CD4-positive, alpha-beta memory T cell (primary cell): Measurements from ENCODE around the gene VN1R2. TPM values are rescaled to one million over a fixed set of nuclear protein-coding genes. Genes with fewer than 3 reads are reported as not detected.
"Not testable (repeated sequence)": the region's sequence is repeated elsewhere in the genome, so short reads cannot be mapped to it uniquely, and the experiment has no call there.

Experiments used
- CTCF ChIA-PET: fragments of 350-600 bp; sonication (Branson Sonifier 250); formaldehyde crosslinking; loops from one replicate; lab custom pipeline; 2021; ENCODE audit warnings: inconsistent platforms; ENCODE audit not compliant: partially characterized antibody; lab: Charles Lee
- POLR2A ChIA-PET: fragments of 350-600 bp; sonication (Branson Sonifier 250); formaldehyde crosslinking; loops from one replicate; lab custom pipeline; 2021; ENCODE audit not compliant: partially characterized antibody; lab: Charles Lee
- DNase-seq, 5 donors: peaks; one replicate each; pipeline versions ENCODE4 v3.0.0 to v3.0.0-alpha.2; 2020 to 2022; ENCODE audit warnings: mixed read lengths in 1 of 5
- H3K27ac ChIP-seq: one replicate; pipeline ENCODE4 v1.7.0; 2013; ENCODE audit warnings: low read depth, low read length
- H3K27me3 ChIP-seq: 2 replicates; pipeline ENCODE4 v1.7.0; 2013; ENCODE audit warnings: mild to moderate bottlenecking, low read length, moderate library complexity; ENCODE audit not compliant: insufficient read depth
- H3K36me3 ChIP-seq: 2 replicates; pipeline ENCODE4 v1.7.0; 2013; ENCODE audit warnings: mild to moderate bottlenecking, low read length, moderate library complexity; ENCODE audit not compliant: insufficient read depth
- H3K4me1 ChIP-seq: 2 replicates; pipeline ENCODE4 v1.7.0; 2013; ENCODE audit warnings: mild to moderate bottlenecking, low read length, moderate library complexity; ENCODE audit not compliant: insufficient read depth
- H3K4me3 ChIP-seq, 2 donors: one replicate each; pipeline ENCODE4 v1.7.0; 2013; ENCODE audit warnings: low read length in 2 of 2, mild to moderate bottlenecking in 1 of 2
- H3K9me3 ChIP-seq, 2 donors: one replicate each; pipeline ENCODE4 v1.7.0; 2013; ENCODE audit warnings: low read length in 2 of 2, control low read depth in 1 of 2; ENCODE audit not compliant: control insufficient read depth in 1 of 2
- H3K27ac Mint-ChIP-seq, 7 donors: one replicate each; pipeline ENCODE4 v1.8.0; 2020 to 2021; ENCODE audit warnings: mixed read lengths in 7 of 7, mild to moderate bottlenecking in 6 of 7, inconsistent platforms in 3 of 7, moderate library complexity in 3 of 7
- H3K27me3 Mint-ChIP-seq, 2 donors: one replicate each; pipeline ENCODE4 v1.8.0; 2020 to 2021; ENCODE audit warnings: mixed read lengths in 2 of 2
- H3K36me3 Mint-ChIP-seq, 2 donors: one replicate each; pipeline ENCODE4 v1.8.0; 2020 to 2021; ENCODE audit warnings: mixed read lengths in 2 of 2, inconsistent platforms in 1 of 2, mild to moderate bottlenecking in 1 of 2
- H3K4me1 Mint-ChIP-seq, 4 donors: one replicate each; pipeline ENCODE4 v1.8.0; 2020 to 2021; ENCODE audit warnings: mixed read lengths in 4 of 4, mild to moderate bottlenecking in 1 of 4
- H3K4me3 Mint-ChIP-seq, 8 donors: one replicate each; pipeline ENCODE4 v1.8.0; 2020 to 2021; ENCODE audit warnings: mixed read lengths in 8 of 8, mild to moderate bottlenecking in 7 of 8, moderate library complexity in 6 of 8, inconsistent platforms in 3 of 8
- H3K9me3 Mint-ChIP-seq, 8 donors: one replicate each; pipeline ENCODE4 v1.8.0; 2020 to 2021; ENCODE audit warnings: mixed read lengths in 8 of 8, mild to moderate bottlenecking in 5 of 8, inconsistent platforms in 3 of 8, moderate library complexity in 1 of 8
- intact Hi-C: fragments of 100-400 bp; cut with micrococcal nuclease; formaldehyde crosslinking; loops from one replicate; pipeline ENCODE4 v1.15.1; 2023
- polyA plus RNA-seq, 2 donors: library from polyadenylated mRNA; unstranded; fragments of 300-500 nt; fragmentation: Illumina TruSeq; gene quantifications; one replicate each; pipeline ENCODE4 v1.2.3, GENCODE V29; 2021
- total RNA-seq, 2 experiments: library from RNA; stranded (reverse); gene quantifications; one replicate each; pipeline ENCODE4 v1.2.3, GENCODE V29; 2021

Gene VN1R2
- not detected for total RNA-seq
- not detected for polyA plus RNA-seq

GRCh38 chr19:53257715-53258342 lies at the start of gene VN1R2:
Gene VN1R2 (plus strand): TSS chr19:53258292. CDS start chr19:53258376, 84 bp downstream.
- Mint-ChIP-seq H3K27ac (peak within 1 kb of the TSS in 1 of 7 donors; percentile 64), H3K4me1 (peaks cover 4 to 15% (median 10%) of the 10 kb centered on the region in 4 donors), H3K9me3 (peaks cover 8 to 80% (median 54%) of the 10 kb centered on the region in 8 donors), H3K36me3 (peaks cover 15 to 26% of the 10 kb centered on the region in 2 donors), H3K27me3 (peaks cover 7 to 12% of the 10 kb centered on the region in 2 donors)
- H3K4me3 ChIP-seq, DNase-seq, POLR2A ChIA-PET, H3K4me1 ChIP-seq, H3K9me3 ChIP-seq, H3K36me3 ChIP-seq, CTCF ChIA-PET, H3K27me3 ChIP-seq, H3K4me3 Mint-ChIP-seq, intact Hi-C loops, H3K27ac ChIP-seq: not testable (repeated sequence)

DNA sequence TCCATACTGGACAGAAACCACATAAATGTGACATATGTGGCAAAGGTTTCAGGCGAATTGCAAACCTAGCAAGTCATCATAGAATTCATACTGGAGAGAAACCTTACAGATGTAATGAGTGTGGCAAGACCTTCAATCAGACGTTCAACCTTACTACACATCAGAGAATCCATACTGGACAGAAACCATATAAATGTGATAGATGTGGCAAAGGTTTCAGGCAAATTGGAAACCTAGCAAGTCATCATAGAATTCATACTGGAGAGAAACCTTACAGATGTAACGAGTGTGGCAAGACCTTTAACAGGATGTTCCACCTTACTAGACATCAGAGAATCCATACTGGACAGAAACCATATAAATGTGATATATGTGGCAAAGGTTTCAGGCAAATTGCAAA lies 46.5 kb upstream of the VN1R2 start:
- H3K4me3 ChIP-seq = peak overlapping the region in 1 of 2 donors; percentile 3
- H3K4me1 ChIP-seq, intact Hi-C loops, H3K27ac Mint-ChIP-seq, CTCF ChIA-PET, H3K27ac ChIP-seq, H3K36me3 ChIP-seq, H3K27me3 Mint-ChIP-seq, POLR2A ChIA-PET, H3K27me3 ChIP-seq, H3K4me3 Mint-ChIP-seq, DNase-seq, H3K4me1 Mint-ChIP-seq: not testable (repeated sequence)
- Mint-ChIP-seq H3K36me3 (peaks cover 77 to 79% of the 10 kb centered on the region in 2 donors), H3K9me3 (peaks cover 4 to 99% (median 92%) of the 10 kb centered on the region in 8 donors)
- H3K9me3 ChIP-seq = peaks cover 28 to 76% of the 10 kb centered on the region in 2 donors

DNA sequence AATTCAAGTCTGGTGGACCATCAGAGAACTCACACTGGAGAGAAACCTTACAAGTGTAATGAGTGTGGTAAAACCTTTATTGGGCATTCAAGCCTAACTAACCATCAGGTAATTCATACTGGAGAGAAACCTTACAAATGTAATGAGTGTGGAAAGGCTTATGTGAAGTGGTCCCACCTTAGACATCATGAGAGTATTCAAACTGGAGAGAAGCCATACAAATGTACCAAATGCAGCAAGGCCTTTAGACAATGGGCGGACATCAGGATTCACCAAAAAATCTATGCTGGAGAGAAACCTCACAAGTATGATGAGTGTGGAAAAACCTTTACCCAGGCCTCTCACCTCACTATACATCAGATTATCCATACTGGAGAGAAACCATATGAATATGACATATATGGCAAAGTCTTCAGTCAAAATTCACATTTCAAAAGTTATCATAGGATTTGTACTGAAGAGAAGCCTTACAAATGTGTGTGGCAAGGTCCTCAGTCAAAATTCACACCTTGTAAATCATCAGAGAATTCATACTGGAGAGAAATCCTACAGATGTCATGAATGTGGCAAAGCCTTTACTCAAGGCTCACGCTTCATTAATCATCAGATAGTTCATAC lies 45.3 kb upstream of the VN1R2 start:
- H3K27me3 Mint-ChIP-seq = no peaks in the 10 kb centered on the region
- Histone ChIP-seq H3K4me3 (peak overlapping the region in 1 of 2 donors; percentile 3), H3K4me1 (no peaks in the 10 kb centered on the region), H3K36me3 (peaks cover 5% of the 10 kb centered on the region), H3K27me3 (no peaks in the 10 kb centered on the region), H3K9me3 (peaks cover 28 to 79% of the 10 kb centered on the region in 2 donors), H3K27ac (no peak overlapping the region)
- intact Hi-C loops = no loop called here
- peaks cover 0 to 98% (median 88%) of the 10 kb centered on the region in 8 donors for H3K9me3 Mint-ChIP-seq
- POLR2A ChIA-PET = no interaction called here
- peak overlapping the region in 1 of 8 donors; percentile 1 for H3K4me3 Mint-ChIP-seq
- H3K27ac Mint-ChIP-seq = no peak overlapping the region
- DNase-seq = no peak
- H3K4me1 Mint-ChIP-seq = no peaks in the 10 kb centered on the region
- CTCF ChIA-PET = no interaction called here
- H3K36me3 Mint-ChIP-seq = peaks cover 67 to 72% of the 10 kb centered on the region in 2 donors

- H3K27me3 ChIP-seq, POLR2A ChIA-PET, DNase-seq, intact Hi-C loops, H3K27ac ChIP-seq, H3K4me3 ChIP-seq, H3K27ac Mint-ChIP-seq, H3K4me3 Mint-ChIP-seq, H3K4me1 Mint-ChIP-seq, H3K36me3 ChIP-seq, CTCF ChIA-PET, H3K4me1 ChIP-seq, H3K27me3 Mint-ChIP-seq: not testable (repeated sequence)
- Mint-ChIP-seq H3K9me3 (peaks cover 0 to 84% (median 71%) of the 10 kb centered on the region in 8 donors), H3K36me3 (peaks cover 24 to 32% of the 10 kb centered on the region in 2 donors)
- H3K9me3 ChIP-seq = peaks cover 3 to 32% of the 10 kb centered on the region in 2 donors
Observed at GRCh38 chr19:53222716-53223115, 35.4 kb upstream of the VN1R2 start.

- intact Hi-C loops = no loop called here
- Mint-ChIP-seq H3K27me3 (no peaks in the 10 kb centered on the region), H3K4me1 (no peaks in the 10 kb centered on the region), H3K9me3 (peaks cover 0 to 85% (median 70%) of the 10 kb centered on the region in 8 donors), H3K27ac (no peak overlapping the region), H3K4me3 (no peak overlapping the region), H3K36me3 (peaks cover 23 to 27% of the 10 kb centered on the region in 2 donors)
- H3K27me3 ChIP-seq = no peaks in the 10 kb centered on the region
- ChIA-PET CTCF (interaction anchor here (0.6 kb wide), 1 partner anchor 232 kb away, joined by 3 read pairs; no protein-coding TSS in a partner anchor), POLR2A (no interaction called here)
- H3K4me3 ChIP-seq = no peak overlapping the region
- no peak overlapping the region for H3K27ac ChIP-seq
- no peaks in the 10 kb centered on the region for H3K36me3 ChIP-seq
- H3K9me3 ChIP-seq = peaks cover 1 to 29% of the 10 kb centered on the region in 2 donors
- DNase-seq = no peak
- no peaks in the 10 kb centered on the region for H3K4me1 ChIP-seq
Observed at GRCh38 chr19:53224606-53225005, 33.5 kb upstream of the VN1R2 start.

- H3K9me3 Mint-ChIP-seq = peaks cover 13 to 99% (median 88%) of the 10 kb centered on the region in 8 donors
- no peak overlapping the region for H3K4me3 Mint-ChIP-seq
- no peaks in the 10 kb centered on the region for H3K27me3 Mint-ChIP-seq
- H3K36me3 ChIP-seq = no peaks in the 10 kb centered on the region
- H3K4me3 ChIP-seq = no peak overlapping the region
- POLR2A ChIA-PET = no interaction called here
- H3K4me1 Mint-ChIP-seq = no peaks in the 10 kb centered on the region
- no peak overlapping the region for H3K27ac ChIP-seq
- peaks cover 0 to 52% of the 10 kb centered on the region in 2 donors for H3K9me3 ChIP-seq
- DNase-seq = no peak
- no peaks in the 10 kb centered on the region for H3K4me1 ChIP-seq
- no peaks in the 10 kb centered on the region for H3K27me3 ChIP-seq
- H3K27ac Mint-ChIP-seq = no peak overlapping the region
- intact Hi-C loops = no loop called here
- CTCF ChIA-PET = no interaction called here
- peaks cover 57% of the 10 kb centered on the region in 2 donors for H3K36me3 Mint-ChIP-seq
Observed at GRCh38 chr19:53237114-53237777, 20.8 kb upstream of the VN1R2 start.

DNA sequence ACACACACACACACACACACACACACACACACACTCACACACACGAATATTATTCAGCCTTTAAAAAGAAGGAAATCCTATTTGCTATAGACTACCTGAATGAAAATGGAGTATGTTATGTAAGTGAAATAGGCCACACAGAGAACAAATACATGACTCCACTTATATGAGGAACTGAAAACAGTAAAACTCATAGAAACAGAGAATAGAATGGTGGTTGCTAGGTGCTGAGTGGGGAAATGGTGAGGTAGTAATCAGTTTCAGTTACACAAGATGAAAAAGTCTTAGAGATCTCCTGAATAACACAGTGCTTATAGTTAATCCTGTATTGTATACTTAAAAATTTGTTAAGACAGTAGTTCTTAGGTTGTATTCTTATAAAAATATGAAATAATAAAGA lies 11.6 kb upstream of the VN1R2 start:
- intact Hi-C loops = no loop called here
- H3K36me3 ChIP-seq = peaks cover 6% of the 10 kb centered on the region
- no peak overlapping the region for H3K4me3 ChIP-seq
- H3K4me1 Mint-ChIP-seq = peaks cover 0 to 3% (median 0%) of the 10 kb centered on the region in 4 donors
- DNase-seq = no peak
- no peaks in the 10 kb centered on the region for H3K27me3 Mint-ChIP-seq
- peaks cover 0 to 28% of the 10 kb centered on the region in 2 donors for H3K9me3 ChIP-seq
- H3K4me1 ChIP-seq = no peaks in the 10 kb centered on the region
- no peaks in the 10 kb centered on the region for H3K27me3 ChIP-seq
- peaks cover 10 to 94% (median 85%) of the 10 kb centered on the region in 8 donors for H3K9me3 Mint-ChIP-seq
- no peak overlapping the region for H3K4me3 Mint-ChIP-seq
- H3K27ac ChIP-seq = no peak overlapping the region
- no peak overlapping the region for H3K27ac Mint-ChIP-seq
- CTCF ChIA-PET = no interaction called here
- H3K36me3 Mint-ChIP-seq = peaks cover 72 to 88% of the 10 kb centered on the region in 2 donors
- POLR2A ChIA-PET = no interaction called here
